Measurements from ENCODE around the gene TADA2B.

Gene TADA2B

GRCh38 chr4:7018281-7018680 is 24.9 kb upstream of the TADA2B start:
- no peak for DNase-seq (ENCODE audit: low read depth)

- DNase-seq (ENCODE audit: low read depth) = no peak
Measured at GRCh38 chr4:7019367-7019766, 23.8 kb upstream of the TADA2B start.

DNA sequence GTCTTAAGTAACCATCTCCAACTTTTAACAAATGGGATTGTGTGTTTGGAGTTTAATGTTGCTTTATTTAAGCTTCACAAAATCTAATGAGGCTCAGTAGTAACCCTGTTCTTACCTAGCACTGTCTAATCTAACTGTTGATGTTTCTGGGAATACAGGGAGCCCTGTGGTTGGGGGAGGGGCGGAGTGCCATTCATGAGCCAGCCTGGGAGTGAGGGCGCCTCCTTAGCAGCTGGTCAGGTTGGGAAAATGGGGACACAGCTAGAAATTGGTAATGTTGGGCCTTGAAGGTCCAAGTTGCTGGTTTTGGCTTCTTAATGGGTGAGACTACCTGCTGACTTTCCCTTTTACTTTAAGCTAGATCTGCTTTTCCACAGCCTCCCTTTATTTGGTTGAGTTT is 22.9 kb upstream of the TADA2B start:
- no peak for DNase-seq (ENCODE audit: low read depth)

DNA sequence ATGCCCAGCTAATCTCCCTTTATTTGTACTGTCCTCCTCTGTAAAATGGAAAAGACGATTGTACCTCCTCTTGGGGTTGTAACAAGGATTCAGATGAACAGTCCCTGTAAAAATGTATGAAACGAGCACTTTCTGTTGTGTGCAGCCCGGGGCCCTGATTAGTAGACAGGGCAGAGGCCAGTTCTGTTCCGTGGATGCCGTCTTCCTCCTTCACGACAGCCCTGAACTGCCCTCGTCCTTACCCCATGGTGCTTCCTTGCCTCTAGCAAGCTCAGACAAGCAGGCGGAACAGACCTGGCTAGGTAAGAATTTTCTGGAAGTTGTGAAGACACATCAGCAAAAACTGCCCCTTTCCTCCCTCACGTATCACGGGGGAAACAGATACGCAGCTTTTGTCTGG is 22.3 kb upstream of the TADA2B start:
- DNase-seq (ENCODE audit: low read depth) = no peak

DNA sequence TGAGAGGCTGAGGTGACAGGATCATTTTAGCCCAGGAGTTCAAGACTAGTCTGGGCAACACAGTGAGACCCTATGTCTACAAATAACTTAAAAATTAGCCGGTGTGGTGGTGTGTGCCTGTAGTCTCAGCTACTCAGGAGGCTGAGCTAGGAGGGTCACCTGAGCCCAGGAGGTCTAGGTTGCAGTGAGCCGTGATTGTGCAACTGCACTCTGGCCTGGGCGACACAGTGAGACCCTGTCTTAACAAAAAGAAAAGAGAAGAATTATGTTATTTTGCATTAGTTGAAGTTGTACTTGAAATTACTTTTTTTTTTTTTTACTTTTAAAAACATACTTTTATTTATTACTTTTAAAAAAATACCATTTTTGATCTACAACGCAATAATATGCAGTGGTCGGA is 21.8 kb upstream of the TADA2B start:
- no peak for DNase-seq (ENCODE audit: low read depth)

DNA sequence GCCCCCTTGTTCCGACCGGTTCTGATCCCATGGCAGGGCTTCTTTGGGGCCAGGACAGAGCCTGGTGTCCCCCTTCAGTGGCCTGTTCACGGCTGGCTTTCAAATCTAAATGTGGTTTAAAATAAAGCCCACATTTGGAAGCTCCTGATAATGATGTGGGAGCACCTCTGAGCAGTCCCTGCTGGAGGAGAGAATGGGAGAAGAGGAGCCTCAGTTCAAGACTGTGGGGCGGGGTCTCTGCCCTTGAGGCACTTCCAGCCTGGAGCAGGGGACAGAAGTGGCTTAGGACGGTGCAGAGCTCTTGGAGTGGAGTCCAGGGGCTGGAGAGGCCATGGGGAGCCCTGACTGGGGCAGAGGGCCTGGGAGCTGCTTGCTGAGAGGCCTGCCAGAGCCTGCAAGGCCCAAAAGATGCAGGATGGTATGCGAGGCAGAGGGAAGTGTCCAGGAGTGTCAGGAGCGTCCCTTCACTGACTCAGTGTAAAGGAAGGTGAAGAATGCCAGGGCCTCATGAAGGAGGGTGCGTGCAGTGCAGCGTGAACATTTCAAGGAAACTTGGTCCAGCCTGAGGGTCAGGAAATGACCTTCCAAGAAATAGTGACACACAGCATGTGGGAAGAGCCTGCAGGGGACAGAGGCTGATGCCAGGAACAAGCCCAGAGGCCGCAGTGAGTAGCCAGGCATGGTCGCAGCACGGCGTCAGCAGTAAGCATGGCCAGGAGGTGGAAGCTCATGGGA is 21.1 kb upstream of the TADA2B start:
- no peak for DNase-seq (ENCODE audit: low read depth)

DNA sequence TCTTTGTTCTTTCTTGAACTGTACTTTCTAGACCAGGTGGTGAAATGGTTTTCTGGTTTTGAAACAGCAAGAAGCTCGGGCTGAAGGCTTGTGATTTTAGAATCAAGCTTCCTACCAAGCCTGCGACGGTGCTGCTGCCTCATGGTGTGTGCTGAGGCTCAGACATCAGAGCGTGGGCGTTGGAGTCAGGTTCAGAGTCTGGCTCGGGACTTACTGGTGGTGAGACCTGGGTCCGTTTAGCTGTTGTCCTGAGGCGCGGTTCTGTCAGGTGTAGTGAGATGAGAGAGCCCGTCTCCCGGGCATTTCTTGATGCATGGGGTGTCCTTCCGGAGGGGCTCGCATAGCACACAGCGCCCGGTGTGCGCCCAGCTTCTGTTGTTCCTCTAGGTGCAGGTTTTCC is 19.7 kb upstream of the TADA2B start:
- DNase-seq (ENCODE audit: low read depth) = no peak

DNA sequence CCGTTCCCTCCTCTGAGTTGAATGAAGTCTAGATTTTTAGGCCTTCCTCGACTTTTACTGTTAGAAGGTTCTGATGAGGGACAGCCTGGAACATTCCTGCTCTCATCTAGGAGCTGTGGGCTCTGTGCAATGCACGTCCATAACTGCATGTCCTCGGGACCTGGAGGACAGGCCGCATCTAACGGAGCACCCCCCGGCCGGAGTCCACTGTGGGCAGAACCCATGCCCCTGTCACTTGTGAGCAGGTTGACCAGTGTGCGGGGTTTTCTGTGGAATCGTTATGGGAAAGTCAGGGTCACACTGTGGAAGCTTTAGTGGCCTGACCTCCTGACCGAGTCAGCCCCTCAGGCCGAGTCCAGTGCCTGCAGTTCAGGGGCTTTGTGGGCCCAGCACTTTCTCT is 19.3 kb upstream of the TADA2B start:
- DNase-seq (ENCODE audit: low read depth) = no peak

- DNase-seq (ENCODE audit: low read depth) = no peak
Measured at GRCh38 chr4:7024336-7024890, 18.8 kb upstream of the TADA2B start.

DNA sequence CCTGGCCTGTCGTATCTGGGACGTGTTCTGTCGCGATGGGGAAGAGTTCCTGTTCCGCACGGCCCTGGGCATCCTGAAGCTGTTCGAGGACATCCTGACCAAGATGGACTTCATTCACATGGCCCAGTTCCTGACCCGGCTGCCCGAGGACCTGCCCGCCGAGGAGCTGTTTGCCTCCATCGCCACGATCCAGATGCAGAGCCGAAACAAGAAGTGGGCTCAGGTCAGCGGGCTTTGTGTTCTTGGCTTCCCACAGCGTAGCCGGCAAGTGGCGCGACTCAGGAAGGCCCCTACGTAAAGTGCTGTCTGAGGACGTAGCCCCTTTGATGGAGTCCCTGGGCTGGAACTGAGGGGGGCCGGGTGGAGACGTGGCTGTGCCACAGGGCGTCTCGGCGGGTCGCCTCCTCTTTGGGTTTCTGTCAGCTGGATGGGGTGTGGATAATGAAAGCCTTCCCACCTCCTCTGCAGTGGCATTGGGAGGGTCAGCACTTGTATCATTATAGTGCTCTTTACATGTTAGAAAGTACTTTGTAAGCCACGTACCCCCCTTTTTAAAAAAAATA is 18.1 kb upstream of the TADA2B start:
- DNase-seq (ENCODE audit: low read depth) = no peak

DNA sequence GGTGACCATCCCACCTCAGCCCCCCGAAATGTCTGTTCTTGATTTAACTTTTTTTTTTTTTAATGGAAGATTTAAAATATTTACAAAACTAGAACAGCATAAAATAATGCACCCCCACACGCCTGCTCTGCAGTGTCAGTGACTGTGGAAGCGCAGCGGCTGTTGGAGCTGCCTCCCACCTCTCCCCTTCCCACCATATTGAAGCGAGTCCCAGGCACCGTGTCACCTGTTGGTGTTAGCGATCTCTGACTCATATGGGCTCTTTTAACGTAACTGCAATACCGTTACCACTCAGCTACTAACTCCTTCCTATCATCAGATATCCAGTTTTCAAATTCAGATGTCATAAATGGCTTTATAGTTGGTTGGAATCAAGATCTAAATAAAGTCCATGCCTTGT is 17.1 kb upstream of the TADA2B start:
- DNase-seq (ENCODE audit: low read depth) = no peak

DNA sequence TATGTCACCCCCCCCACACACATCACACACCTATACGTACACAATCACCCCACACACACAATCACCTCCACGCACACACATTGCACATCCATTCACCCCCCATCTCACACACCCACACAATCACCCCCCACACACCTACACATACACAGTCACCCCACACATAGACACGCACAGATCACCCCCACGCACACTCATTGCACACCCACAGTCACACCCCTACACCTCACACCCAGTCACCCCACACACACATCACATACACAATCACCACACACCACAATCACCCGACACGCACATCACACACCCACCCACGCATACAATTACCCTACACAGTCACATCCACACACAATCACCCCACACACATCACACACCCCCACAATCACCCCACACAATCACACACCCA is 15.9 kb upstream of the TADA2B start:
- no peak for DNase-seq (ENCODE audit: low read depth)

GRCh38 chr4:7027913-7028312 is 15.3 kb upstream of the TADA2B start:
- DNase-seq (ENCODE audit: low read depth) = no peak

DNA sequence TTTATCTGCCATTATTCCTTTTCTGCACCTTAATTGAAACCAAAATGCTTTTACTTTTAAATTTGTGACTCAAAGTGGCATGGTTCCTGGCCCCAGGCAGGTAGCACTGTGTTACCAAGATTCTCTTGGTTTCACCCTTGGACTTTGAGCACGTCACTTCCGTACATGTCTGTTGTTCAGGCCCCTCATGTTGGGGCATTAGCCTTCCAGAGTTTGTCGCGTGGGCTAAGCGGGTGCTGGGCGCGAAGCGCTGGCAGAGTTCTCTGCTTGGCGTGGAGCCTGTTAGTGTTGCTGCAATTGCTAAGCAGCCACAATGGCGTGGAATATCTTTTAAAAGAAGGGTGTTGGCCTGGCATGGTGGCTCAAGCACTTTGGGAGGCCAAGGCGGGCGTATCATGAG is 14.0 kb upstream of the TADA2B start:
- DNase-seq (ENCODE audit: low read depth) = no peak

- no peak for DNase-seq (ENCODE audit: low read depth)
Measured at GRCh38 chr4:7029921-7030320, 13.3 kb upstream of the TADA2B start.

DNA sequence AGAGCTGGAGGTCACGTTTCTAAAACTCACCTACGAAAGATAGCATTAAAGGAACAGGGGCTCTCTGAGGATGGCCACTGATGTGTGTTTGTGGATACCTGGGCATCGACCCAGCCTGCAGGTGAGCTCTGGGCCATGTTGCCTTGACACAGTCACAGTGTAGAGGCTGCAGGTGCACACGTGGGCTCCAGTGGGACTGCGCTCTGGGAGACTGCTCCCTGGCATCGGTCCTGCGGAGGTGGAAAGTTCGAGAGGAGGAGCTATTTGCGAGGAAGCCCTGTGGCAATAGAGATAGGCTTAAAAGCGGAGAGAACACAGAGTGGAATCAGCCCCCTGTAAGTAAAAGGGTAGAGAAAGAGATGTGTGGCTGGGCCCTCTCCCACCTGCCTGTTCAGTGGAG is 12.3 kb upstream of the TADA2B start:
- DNase-seq (ENCODE audit: low read depth) = no peak

GRCh38 chr4:7031558-7032449 is 11.4 kb upstream of the TADA2B start:
- DNase-seq (ENCODE audit: low read depth) = no peak

DNA sequence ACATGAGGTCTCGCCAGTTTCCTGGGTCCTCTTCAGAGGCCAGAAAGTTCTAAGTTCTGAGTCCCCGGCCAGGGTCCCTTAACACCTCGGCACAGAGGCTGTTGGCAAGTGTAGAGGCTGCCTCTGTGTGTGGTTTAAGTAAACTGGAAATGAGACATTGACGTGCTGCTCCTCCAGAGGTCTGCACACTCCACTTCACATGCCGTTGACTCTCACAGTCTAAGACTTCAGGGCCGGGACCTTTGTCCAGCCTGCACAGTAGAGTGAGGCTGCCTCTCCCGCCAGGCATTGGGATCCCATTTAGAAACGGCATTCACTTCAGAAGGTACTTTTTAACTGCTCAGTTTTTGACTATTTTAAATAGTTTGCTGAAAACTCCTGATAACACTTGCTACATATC is 10.6 kb upstream of the TADA2B start:
- no peak for DNase-seq (ENCODE audit: low read depth)

GRCh38 chr4:7034262-7035081 is 8.7 kb upstream of the TADA2B start:
- DNase-seq (ENCODE audit: low read depth) = no peak

DNA sequence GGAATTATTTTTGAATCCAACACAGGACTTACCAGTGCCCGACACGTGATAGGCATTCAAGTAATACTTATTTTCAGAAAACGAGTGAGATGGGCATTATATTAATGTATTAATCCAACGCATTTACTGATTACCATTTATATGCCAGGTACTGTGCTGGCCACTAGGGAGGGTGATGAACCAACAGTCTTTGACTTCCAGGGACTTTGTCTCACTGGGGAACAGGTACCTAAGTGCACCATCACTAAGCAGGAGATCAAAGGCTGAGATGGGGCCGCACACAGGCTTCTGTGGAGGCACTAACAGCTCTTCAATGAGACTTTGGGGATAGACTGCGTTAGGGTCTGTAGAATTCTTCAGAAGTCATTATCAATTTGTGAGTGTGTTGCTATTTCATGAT is 5.7 kb upstream of the TADA2B start:
- DNase-seq (ENCODE audit: low read depth) = no peak

DNA sequence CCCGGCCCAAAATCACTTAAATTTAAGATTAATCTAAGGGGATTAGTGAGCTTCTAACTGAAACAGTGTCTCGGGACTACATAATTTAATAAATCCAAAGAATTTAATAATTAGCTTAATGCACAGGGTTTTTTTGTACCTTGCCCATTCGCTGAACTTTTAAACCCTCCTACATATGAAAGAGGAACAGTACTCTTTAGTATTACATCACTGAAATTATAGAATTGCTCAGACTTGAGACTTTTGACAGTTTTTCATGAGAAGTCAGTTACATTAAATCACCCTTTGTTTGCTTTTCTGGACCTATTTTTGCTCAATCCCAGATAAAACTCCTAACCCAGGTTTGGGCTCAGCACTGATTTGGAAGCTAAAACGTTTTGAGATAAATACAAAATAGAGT is 2.4 kb upstream of the TADA2B start:
- DNase-seq (ENCODE audit: low read depth) = no peak

DNA sequence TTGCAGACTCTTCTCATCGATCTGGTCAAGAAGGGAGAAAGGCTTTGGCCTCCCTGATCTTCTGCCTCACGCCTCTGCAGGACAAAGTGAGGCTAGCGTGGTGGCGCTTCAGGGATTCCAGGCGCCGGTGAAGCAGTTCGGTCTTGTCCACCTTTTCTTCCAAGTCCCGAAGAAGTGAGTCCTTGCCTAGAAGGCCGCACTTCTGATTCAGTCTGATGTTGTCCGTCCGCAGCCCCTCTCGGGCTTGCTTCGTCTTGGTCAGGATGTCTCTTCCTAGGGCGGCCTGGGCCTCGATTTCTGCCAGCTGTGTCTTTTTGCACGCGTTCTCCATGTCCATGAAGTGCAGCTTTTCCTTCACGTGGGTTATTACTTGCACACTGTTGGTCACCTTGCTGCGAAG is 1.9 kb upstream of the TADA2B start:
- DNase-seq (ENCODE audit: low read depth) = no peak

All from stimulated activated CD8-positive, alpha-beta memory T cell treated with anti-CD3 and anti-CD28 coated beads, Interleukin-12 subunit alpha, Interleukin-12 subunit beta, amount 100 ng/mL, for 4 hours (primary cell).